ENCODE data around the gene CYP4F2.
"Not testable (repeated sequence)": the region's sequence is repeated elsewhere in the genome, so short reads cannot be mapped to it uniquely, and the experiment has no call there.

CYP4F2 gene

DNA sequence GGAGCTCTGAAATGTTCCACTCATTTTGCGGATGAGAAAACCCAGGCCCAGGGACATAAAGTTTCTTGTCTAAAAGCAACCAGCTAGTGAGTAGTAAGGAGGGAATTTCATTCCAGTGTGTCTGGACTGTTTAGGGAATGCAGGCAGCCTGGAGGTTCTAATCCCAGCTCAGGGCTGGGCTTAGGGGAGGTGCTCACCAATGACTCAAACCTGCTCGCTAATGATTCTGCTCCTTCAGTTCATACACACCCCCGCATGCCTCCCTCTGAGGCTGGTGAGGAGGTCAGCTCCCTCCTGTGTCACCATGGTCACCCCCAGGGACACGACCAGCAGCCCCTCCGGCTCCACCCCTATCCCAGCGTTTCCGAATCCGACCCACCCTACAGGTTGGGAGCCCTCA lies 34.6 kb downstream of the CYP4F2 start:
- no peak for DNase-seq (ENCODE audit: extremely low spot score, insufficient read length, low read depth)
- FAIRE-seq = no peak

DNA sequence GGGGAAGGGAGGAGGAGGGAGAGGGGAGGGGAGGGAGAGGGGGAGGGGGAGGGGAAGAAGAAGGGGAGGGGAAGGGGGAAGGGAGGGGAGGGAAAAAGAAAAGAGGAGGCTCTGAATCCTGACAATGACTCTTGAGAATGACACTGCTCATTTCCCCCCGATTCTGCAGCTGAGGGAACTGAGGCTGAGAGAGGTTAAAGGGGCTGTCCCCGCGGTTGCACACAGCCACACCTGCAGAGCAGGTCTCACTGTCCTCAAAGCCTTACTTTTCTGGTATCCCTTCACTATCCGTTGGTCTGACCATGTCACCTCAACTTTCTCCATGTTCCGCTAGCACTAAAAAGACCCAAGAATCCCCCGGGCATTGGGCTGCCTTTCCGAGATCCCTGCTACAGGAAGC lies 35.4 kb downstream of the CYP4F2 start:
- FAIRE-seq = no peak
- no peak for DNase-seq (ENCODE audit: extremely low spot score, insufficient read length, low read depth)

DNA sequence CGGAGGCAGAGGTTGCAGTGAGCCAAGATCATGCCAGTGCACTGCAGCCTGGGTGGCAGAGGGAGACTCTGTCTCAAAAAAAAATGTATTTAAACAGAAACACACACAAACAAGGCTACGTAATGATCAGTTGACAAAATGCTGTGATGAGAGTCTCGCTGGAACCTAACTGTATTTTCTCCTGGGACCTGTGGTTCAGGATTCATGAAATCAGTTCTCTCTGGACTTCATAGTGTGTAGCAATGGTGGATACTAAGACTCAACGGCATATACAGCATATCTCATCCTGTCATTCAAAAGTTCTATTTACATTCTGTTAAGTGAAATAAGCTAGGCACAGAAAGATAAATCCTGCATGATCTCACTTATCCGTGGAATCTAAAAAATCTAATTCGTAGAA lies 37.4 kb downstream of the CYP4F2 start:
- FAIRE-seq (no peak), DNase-seq (ENCODE audit: extremely low spot score, insufficient read length, low read depth) (no peak)

DNA sequence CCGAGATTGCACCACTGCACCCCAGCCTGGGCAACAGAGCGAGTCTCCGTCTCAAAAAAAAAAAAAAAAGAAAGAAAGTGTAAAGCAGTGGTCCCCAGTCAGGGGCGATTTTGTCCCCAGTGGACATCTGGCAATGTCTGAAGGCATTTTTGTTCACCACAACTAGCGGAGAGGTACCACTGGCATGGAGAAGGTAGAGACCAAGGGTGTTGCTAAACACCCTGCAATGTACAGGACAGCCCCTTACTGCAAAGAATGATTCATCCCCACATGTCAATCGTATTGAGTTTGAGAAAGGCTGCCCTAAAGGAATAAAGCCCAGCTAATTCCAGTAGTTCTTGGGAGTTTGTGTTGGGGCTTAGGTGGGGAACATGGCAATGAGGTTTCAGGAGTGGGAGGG lies 38.7 kb downstream of the CYP4F2 start:
- FAIRE-seq = no peak
- no peak for DNase-seq (ENCODE audit: extremely low spot score, insufficient read length, low read depth)

DNA sequence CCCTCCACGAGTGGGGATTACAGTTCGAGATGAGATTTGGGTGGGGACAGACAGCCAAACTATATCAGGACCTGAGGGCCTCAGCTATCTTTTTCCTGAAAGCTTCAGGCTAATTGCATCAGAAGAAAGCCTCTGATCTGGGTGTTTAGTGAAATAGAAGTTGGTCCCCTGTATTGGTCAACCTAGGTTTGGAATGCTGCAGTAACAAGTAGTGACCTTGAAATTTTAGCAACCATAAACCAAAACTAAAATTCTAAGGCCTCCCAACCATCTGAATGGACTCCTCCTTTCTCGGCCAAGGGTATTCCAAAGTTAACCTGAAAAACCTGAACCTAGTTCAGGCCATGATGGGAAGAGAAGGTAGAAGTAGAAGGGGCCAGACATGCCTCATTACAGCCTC lies 47.5 kb downstream of the CYP4F2 start:
- FAIRE-seq (no peak), DNase-seq (ENCODE audit: extremely low spot score, insufficient read length, low read depth) (no peak)

DNA sequence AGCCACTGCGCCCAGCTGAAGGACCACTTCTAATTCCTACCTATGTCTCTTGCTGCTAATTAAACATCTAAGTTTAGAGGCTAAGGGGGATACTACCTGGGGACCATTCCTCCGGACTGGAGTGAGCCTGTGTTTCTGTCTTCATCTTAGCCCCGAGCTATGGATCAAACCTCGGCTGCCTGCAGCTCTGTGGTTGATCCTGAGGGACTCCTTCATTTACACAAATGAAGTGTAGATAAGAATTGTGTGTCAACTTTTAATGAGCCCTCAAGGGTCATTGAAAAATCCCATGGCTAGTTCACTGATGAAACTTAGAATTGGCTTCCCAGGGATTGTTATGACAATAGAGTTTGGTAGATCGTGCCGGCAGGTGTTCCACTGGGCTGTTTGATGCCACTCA lies 51.0 kb downstream of the CYP4F2 start:
- DNase-seq (ENCODE audit: extremely low spot score, insufficient read length, low read depth) = no peak
- no peak for FAIRE-seq

DNA sequence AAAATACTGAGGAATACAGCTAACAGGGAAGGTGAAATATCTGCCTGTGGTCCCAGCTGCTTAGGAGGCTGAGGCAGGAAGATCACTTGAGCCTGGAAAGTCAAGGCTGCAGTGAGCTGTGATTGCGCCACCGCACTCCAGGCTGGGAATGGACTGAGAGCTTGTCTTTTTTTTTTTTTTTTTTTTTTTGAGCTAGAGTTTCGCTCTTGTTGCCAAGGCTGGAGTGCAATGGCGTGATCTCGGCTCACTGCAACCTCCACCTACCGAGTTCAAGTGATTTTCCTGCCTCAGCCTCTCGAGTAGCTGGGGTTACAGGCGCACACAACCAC lies 54.0 kb downstream of the CYP4F2 start:
- DNase-seq (ENCODE audit: extremely low spot score, insufficient read length, low read depth); FAIRE-seq: not testable (repeated sequence)

DNA sequence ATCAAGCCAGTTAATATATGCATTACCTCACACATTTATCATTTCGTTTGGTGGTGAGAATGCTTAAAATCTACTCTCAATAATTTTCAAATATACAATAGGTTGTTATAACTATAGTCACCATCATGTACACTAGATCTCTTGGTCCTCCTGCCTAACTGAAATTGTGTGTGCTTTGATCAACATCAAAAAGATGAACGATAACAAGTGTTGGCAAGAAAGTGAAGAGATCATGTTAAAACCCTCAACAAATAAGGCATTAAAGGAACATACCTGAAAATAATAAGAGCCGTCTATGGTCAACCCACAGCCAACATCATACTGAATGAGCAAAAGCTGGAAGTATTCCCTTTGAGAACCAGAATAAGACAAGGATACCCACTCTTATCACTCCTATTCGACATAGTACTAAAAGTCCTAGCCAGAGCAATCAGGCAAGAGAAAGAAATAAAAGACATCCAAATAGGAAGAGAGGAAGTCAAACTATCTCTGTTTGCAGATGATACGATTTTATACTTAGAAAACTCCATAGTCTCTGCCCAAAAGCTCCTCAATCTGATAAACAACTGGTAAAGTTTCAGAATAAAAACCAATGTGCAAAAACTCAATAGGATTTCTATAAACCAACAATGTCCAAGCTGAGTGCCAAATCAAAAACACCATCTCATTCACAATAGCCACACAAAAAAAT lies 54.5 kb downstream of the CYP4F2 start:
- DNase-seq (ENCODE audit: extremely low spot score, insufficient read length, low read depth) = no peak
- no peak for FAIRE-seq

DNA sequence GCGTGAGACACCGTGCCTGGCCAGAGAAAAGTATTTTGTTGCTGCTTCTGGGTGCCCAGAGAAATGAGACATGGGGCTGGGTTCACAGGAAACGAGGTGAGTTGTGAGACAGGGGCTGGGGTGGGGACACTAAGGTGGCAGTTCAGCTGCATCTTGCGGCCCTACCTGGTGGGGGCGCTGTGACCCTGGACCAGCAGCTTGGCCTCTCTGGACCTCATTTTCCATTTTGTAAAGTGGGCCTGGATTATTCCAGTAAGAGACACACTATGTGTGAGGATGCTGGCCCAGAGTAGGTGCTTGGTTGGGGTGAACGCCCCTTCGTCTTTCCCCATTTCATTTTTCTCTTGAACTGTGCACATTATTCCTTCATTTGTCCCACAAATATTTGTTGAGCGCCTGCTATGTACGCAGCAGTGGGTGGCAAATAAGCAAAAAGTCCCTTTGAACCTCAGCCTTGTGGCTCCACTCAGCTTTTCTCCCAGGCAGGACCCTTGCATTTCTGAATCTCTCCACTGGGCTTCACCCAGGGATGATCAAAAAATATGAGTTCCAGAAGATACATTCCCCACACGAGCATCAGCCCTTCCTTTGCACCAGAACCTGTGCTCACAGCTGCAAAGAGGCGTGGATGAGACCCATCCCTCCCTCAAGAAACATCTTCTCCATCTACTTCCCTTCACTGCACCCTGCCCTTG lies 55.9 kb downstream of the CYP4F2 start:
- no peak for DNase-seq (ENCODE audit: extremely low spot score, insufficient read length, low read depth)
- FAIRE-seq = no peak

DNA sequence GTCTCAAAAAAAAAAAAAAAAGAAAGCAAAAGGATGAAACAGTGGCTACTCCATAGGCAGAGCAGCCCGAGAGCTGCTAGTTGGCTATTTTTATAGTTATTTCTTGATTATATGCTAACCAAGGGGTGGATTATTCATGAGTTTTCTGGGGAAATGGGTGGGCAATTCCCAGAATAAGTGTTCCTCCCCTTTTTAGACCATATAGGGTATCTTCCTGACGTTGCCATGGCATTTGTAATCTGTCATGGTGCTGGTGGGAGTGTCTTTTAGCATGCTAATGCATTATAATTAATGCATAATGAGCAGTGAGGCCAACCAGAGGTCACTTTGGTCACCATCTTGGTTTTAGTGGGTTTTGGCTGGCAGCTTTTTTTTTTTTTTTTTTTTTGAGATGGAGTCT lies 57.0 kb downstream of the CYP4F2 start:
- FAIRE-seq = no peak
- DNase-seq (ENCODE audit: extremely low spot score, insufficient read length, low read depth) = no peak

DNA sequence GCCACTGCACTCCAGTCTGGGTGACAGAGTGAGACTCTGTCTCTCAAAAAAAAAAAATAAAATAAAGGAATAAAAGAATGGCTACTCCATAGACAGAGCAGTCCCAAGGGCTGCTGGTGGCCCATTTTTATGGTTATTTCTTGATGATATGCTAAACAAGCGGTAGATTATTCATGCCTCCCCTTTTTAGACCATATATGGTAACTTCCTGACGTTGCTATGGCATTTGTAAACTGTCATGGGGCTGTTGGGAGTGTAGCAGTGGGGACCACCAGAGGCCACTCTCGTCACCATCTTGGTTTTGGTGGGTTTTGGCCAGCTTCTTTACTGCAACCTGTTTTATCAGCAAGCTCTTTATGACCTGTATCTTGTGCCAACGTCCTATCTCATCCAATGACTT lies 58.0 kb downstream of the CYP4F2 start:
- not testable (repeated sequence) for DNase-seq (ENCODE audit: extremely low spot score, insufficient read length, low read depth); FAIRE-seq

DNA sequence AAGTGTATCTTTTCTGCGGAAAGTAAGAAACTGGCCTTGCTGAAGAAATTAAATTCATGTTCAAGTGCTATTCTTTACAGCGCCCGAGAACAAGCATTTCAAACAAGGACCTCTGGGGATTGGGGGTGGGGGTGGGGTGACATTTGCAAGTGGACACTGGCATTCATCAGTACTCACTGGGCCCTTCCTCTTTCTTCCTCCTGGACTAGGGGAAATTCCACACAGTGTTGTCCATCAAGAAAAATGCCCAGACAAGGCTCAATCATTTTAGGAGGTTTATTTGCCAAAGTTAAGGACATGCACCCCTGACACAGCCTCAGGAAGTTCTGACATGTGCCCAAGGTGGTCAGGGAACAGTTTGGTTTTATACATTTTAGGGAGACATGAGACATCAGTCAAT lies 59.5 kb downstream of the CYP4F2 start:
- no peak for FAIRE-seq
- no peak for DNase-seq (ENCODE audit: extremely low spot score, insufficient read length, low read depth)

DNA sequence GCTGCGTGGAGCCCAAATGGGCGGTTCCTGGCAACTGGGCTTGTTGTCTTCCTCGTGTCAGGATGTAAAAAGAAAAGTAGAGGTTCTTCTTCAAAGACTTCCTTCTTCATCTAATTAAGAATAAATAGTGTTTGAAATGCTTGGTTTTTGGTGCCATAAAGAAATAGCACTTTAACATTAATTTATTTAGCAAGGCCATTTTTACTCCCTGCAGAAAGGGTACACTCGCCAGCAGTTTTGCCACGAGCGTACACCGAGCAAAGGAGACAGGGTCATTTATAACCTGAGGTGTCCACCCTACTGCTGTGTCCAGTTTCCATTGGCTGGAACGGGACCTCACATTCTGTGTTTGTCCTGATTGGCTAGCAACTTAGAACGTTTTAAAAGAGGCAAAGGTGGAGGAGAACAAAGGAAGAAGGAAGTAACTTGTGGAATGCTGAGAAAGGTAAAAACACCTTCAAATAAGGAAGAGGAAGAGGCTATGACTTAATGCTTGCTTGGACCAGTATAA lies 60.6 kb downstream of the CYP4F2 start:
- DNase-seq (ENCODE audit: extremely low spot score, insufficient read length, low read depth) = no peak
- FAIRE-seq = no peak

DNA sequence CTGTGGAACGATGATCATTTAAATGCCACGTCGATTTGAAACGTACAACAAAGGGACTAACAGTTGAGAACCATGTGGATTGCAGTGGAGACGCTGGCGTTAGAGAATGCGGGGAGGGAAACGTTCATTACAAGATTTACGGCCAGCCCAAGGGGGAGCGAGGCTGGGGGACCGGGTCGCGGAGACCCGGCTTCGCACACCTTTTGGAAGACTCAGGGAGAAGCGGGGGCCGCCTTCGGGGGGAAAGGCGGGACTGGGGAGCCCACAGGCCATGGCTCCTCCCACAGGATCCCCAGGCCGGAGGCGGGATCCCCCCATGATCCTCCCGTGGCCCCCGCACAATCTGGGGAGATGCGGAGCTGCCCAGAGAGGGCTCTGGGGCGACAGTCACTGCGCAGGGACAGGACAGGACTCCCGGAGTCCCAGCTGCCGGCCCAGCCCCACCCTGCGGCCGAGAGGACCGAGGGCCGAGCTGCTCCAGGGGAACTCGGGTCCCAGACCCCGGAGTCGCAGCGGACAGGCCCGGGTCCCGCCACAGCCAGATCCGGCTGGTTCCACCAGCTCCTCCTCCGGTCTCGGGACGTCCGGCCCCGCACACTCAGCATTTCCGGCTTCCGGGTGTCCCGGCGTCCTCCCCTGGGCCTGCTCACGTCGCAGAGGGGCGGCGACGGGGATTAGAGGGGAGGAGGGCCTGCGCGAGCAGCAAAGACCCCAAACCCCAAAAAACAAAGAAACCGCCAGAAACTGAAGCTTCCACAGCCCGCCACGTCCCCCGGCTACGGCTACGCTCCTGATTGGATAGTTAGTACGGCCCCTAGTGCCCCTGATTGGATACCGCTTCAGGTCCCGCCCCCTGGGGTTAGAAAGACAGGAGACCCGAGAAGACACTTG lies 61.3 kb downstream of the CYP4F2 start:
- peak; percentile 94 for FAIRE-seq
- DNase-seq (ENCODE audit: extremely low spot score, insufficient read length, low read depth) = peak; percentile 82

DNA sequence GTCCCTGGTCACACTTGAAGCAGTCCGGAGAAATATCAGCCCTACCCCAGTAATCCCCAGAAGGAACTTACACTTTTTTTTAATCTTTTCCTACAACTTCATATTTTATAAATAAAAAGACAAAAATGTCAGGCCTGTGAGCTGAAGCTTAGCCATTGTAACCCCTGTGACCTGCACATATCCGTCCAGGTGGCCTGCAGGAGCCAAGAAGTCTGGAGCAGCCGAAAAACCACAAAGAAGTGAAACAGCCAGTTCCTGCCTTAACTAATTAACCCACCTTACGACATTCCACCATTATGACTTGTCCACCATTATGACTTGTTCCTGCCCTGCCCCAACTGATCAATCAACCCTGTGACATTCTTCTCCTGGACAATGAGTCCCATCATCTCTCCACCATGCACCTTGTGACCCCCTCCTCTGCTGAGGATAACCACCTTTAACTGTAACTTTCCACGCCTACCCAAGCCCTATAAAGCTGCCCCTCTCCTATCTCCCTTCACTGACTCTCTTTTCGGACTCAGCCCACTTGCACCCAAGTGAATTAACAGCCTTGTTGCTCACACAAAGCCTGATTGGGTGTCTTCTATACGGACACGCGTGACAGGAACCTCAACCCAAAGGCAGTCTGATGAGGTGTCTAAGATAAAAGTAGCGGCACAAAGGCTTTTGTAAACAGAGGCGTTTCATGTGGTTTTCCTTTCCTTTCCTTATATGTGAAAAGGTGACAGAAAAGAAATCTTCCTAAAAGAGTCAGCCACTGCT lies 62.1 kb downstream of the CYP4F2 start:
- not testable (repeated sequence) for FAIRE-seq; DNase-seq (ENCODE audit: extremely low spot score, insufficient read length, low read depth)

DNA sequence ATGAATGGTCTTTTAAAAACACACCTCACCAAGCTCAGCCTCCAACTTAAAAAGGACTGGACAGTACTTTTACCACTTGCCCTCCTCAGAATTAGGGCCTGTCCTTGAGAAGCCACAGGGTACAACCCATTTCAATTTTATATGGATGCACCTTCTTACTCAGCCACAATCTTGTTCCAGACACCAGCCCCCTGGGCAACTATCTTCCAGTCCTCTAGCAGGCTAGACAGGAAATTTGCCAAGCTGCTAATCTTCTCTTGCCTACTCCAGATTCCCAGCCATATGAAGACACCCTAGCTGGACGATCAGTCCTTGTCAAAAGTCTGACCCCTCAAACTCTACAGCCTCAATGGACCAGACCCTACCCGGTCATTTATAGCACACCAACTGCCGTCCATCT lies 63.6 kb downstream of the CYP4F2 start:
- DNase-seq (ENCODE audit: extremely low spot score, insufficient read length, low read depth); FAIRE-seq: not testable (repeated sequence)

DNA sequence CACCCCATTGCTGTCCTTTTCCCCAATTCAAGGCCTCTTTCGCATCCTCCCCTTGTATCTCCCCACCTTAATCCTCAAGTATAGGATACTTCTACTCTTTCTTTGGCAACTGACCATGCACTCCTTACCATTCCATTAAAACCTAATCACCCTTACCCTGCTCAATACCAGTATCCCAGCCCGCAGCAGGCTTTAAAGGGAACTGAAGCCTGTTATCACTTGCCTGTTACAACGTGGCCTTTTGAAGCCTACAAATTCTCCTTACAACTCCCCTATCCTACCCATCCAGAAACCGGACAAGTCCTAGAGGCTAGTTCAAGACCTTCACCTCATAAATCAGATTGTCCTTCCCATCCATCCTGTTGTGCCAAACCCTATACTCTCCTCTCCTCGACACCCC lies 66.2 kb downstream of the CYP4F2 start:
- FAIRE-seq (no peak), DNase-seq (ENCODE audit: extremely low spot score, insufficient read length, low read depth) (no peak)

DNA sequence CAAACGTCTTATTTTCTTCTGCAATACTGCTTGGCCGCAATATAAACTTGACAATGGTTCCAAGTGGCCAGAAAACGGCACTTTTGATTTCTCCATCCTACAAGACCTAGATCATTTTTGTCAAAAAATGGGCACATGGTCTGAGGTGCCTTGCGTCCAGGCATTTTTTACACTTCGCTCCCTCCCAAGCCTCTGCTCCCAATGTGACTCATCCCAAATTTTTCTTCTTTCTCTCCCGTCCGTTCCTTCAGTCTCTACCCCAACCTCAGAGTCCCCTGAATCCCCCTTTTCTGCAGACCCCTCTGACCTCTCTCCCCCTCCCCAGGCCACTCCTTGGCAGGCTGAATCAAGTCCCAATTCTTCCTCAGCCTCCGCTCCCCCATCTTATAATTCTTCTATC lies 68.1 kb downstream of the CYP4F2 start:
- FAIRE-seq (no peak), DNase-seq (ENCODE audit: extremely low spot score, insufficient read length, low read depth) (no peak)

DNA sequence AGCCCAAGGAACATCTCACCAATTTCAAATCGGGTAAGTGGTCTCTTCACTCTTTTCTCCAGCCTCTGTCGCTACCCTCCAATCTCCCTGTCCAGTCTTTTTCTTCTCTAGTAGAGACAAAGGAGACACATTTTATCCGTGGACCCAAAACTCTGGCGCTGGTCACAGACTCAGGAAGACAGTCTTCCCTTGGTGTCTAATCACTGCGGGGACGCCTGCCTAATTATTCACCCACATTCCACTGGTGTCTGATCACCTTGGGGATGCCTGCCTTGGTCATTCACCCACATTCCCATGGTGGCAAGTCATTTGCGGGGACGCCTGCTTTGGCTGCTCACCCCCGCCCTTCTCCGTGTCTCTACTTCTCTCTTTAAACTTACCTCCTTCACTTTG lies 68.6 kb downstream of the CYP4F2 start:
- DNase-seq (ENCODE audit: extremely low spot score, insufficient read length, low read depth) (no peak), FAIRE-seq (no peak)
